Fibroblast of peridontal ligament (primary cell): ENCODE results near the gene GADD45A.

Experiments used
- DNase-seq: peaks from one replicate; pipeline ENCODE4 v3.0.0-alpha.2; 2010; ENCODE audit errors: extremely low read depth

The GADD45A gene

GRCh38 chr1:67668660-67669059 is 16.3 kb upstream of the GADD45A start:
- no peak for DNase-seq

- DNase-seq = no peak
These were observed 12.7 kb upstream of the GADD45A start for GRCh38 chr1:67672260-67672803.

GRCh38 chr1:67673468-67674201 is 11.4 kb upstream of the GADD45A start:
- DNase-seq = no peak

- DNase-seq = peak; percentile 82
These were observed 10.6 kb upstream of the GADD45A start for GRCh38 chr1:67674260-67675011.

GRCh38 chr1:67675800-67676199 is 9.2 kb upstream of the GADD45A start:
- DNase-seq = peak; percentile 78

GRCh38 chr1:67676287-67676686 is 8.7 kb upstream of the GADD45A start:
- no peak for DNase-seq

- DNase-seq = no peak
These were observed 8.1 kb upstream of the GADD45A start for GRCh38 chr1:67676946-67677345.

- DNase-seq = no peak
These were observed 7.6 kb upstream of the GADD45A start for GRCh38 chr1:67677408-67677807.

- no peak for DNase-seq
These were observed 7.1 kb upstream of the GADD45A start for GRCh38 chr1:67677930-67678329.

GRCh38 chr1:67679691-67680090 is 5.3 kb upstream of the GADD45A start:
- no peak for DNase-seq

GRCh38 chr1:67680486-67680885 is 4.5 kb upstream of the GADD45A start:
- no peak for DNase-seq

- DNase-seq = peak; percentile 91
These were observed 2.3 kb upstream of the GADD45A start for GRCh38 chr1:67682659-67683197.

GRCh38 chr1:67683316-67683715 is 1.7 kb upstream of the GADD45A start:
- peak; percentile 84 for DNase-seq

GRCh38 chr1:67683766-67684525 is 1.1 kb upstream of the GADD45A start:
- peak; percentile 49 for DNase-seq

- no peak for DNase-seq
These were observed 405 bp upstream of the GADD45A start for GRCh38 chr1:67684526-67685066.

GRCh38 chr1:67685558-67686266 is 711 bp downstream of the GADD45A start:
- DNase-seq = peak; percentile 31

- DNase-seq = peak; percentile 98
These were observed 1.5 kb downstream of the GADD45A start for GRCh38 chr1:67686267-67687197.

GRCh38 chr1:67687198-67687545 is 2.2 kb downstream of the GADD45A start:
- no peak for DNase-seq

GRCh38 chr1:67687649-67688048 is 2.6 kb downstream of the GADD45A start:
- DNase-seq = peak; percentile 91
